Measurements from ENCODE around the gene NOP53. TPM values are rescaled to one million over a fixed set of nuclear protein-coding genes. Genes with fewer than 3 reads are reported as not detected.
"Not testable (repeated sequence)": the region's sequence is repeated elsewhere in the genome, so short reads cannot be mapped to it uniquely, and the experiment has no call there.

The NOP53 gene
- total RNA-seq, 1 donor from 2014 or later: 285 TPM

- no peak for TF ChIP-seq CTCF (conservative IDR thresholded peaks at IDR 0.05)
- Mint-ChIP-seq H3K27ac (ENCODE audit: unreplicated experiment) (no peak overlapping the region), H3K36me3 (ENCODE audit: low read depth) (peaks cover 2% of the 10 kb centered on the region), H3K9me3 (peaks cover 7% of the 10 kb centered on the region), H3K27me3 (ENCODE audit: low read depth) (peaks cover 33% of the 10 kb centered on the region), H3K4me3 (no peak overlapping the region), H3K4me1 (peaks cover 3% of the 10 kb centered on the region)
- DNase-seq (ENCODE audit: low read depth, low spot score): no peak
Observed at GRCh38 chr19:47716270-47716937, 28.9 kb upstream of the NOP53 start.

- not testable (repeated sequence) for H3K36me3 Mint-ChIP-seq (ENCODE audit: low read depth); H3K9me3 Mint-ChIP-seq; H3K27ac Mint-ChIP-seq (ENCODE audit: unreplicated experiment); H3K4me1 Mint-ChIP-seq; H3K4me3 Mint-ChIP-seq; DNase-seq (ENCODE audit: low read depth, low spot score)
- H3K27me3 Mint-ChIP-seq (ENCODE audit: low read depth): peaks cover 23% of the 10 kb centered on the region
Observed at GRCh38 chr19:47718415-47719046, 26.8 kb upstream of the NOP53 start.

- no peak overlapping the region for H3K4me3 Mint-ChIP-seq
- no peak overlapping the region for H3K27ac Mint-ChIP-seq (ENCODE audit: unreplicated experiment)
- H3K36me3 Mint-ChIP-seq (ENCODE audit: low read depth): peaks cover 2% of the 10 kb centered on the region
- TF ChIP-seq CTCF (conservative IDR thresholded peaks at IDR 0.05): no peak
- H3K4me1 Mint-ChIP-seq: peaks cover 3% of the 10 kb centered on the region
- H3K27me3 Mint-ChIP-seq (ENCODE audit: low read depth): peaks cover 15% of the 10 kb centered on the region
- DNase-seq (ENCODE audit: low read depth, low spot score): no peak
- H3K9me3 Mint-ChIP-seq: peaks cover under 1% of the 10 kb centered on the region
Observed at GRCh38 chr19:47719047-47719859, 26.1 kb upstream of the NOP53 start.

GRCh38 chr19:47720669-47721422, 24.5 kb upstream of the NOP53 start:
- Mint-ChIP-seq H3K9me3 (no peaks in the 10 kb centered on the region), H3K27ac (ENCODE audit: unreplicated experiment) (no peak overlapping the region), H3K4me3 (no peak overlapping the region), H3K36me3 (ENCODE audit: low read depth) (no peaks in the 10 kb centered on the region), H3K4me1 (peaks cover 3% of the 10 kb centered on the region), H3K27me3 (ENCODE audit: low read depth) (peaks cover 3% of the 10 kb centered on the region)
- DNase-seq (ENCODE audit: low read depth, low spot score): no peak
- TF ChIP-seq CTCF (conservative IDR thresholded peaks at IDR 0.05): no peak

- no peaks in the 10 kb centered on the region for H3K36me3 Mint-ChIP-seq (ENCODE audit: low read depth)
- H3K27me3 Mint-ChIP-seq (ENCODE audit: low read depth): peaks cover 12% of the 10 kb centered on the region
- H3K9me3 Mint-ChIP-seq: no peaks in the 10 kb centered on the region
- no peak for TF ChIP-seq CTCF (conservative IDR thresholded peaks at IDR 0.05)
- no peak for DNase-seq (ENCODE audit: low read depth, low spot score)
- no peak overlapping the region for H3K27ac Mint-ChIP-seq (ENCODE audit: unreplicated experiment)
- no peak overlapping the region for H3K4me3 Mint-ChIP-seq
- peaks cover 3% of the 10 kb centered on the region for H3K4me1 Mint-ChIP-seq
Observed at GRCh38 chr19:47723581-47723940, 21.8 kb upstream of the NOP53 start.

All from neural crest cell (in vitro differentiated cells).